Measurements from ENCODE around the gene SNRK.

- TF ChIP-seq POLR2A (IDR thresholded peaks at IDR 0.05) (no peak), CTCF (IDR thresholded peaks at IDR 0.05) (no peak), POLR2AphosphoS5 (IDR thresholded peaks at IDR 0.05) (no peak)
These were observed 19.9 kb upstream of the SNRK start for GRCh38 chr3:43266451-43266850.

Data from gastroesophageal sphincter (tissue), 3 donors.